ENCODE measurements around the gene NUP153.
A peak's percentile ranks its signal among the peaks of the same experiment; 100 is the strongest.

NUP153 gene

GRCh38 chr6:17700421-17701416 is 6.0 kb downstream of the NUP153 start:
- no peak for DNase-seq (ENCODE audit: low read depth)
- H3K4me3 ChIP-seq (ENCODE audit: low read length): no peak overlapping the region
- TF ChIP-seq CTCF (conservative IDR thresholded peaks at IDR 0.05; ENCODE audit: low read length): no peak

- DNase-seq (ENCODE audit: low read depth): no peak
- H3K4me3 ChIP-seq (ENCODE audit: low read length): no peak overlapping the region
- no peak for TF ChIP-seq CTCF (conservative IDR thresholded peaks at IDR 0.05; ENCODE audit: low read length)
Measured at GRCh38 chr6:17691925-17692538, 14.7 kb downstream of the NUP153 start.

- no peak for TF ChIP-seq CTCF (conservative IDR thresholded peaks at IDR 0.05; ENCODE audit: low read length)
- DNase-seq (ENCODE audit: low read depth): peak; percentile 33
- H3K4me3 ChIP-seq (ENCODE audit: low read length): no peak overlapping the region
Measured at GRCh38 chr6:17688481-17688880, 18.2 kb downstream of the NUP153 start.

GRCh38 chr6:17687136-17687535 is 19.6 kb downstream of the NUP153 start:
- H3K4me3 ChIP-seq (ENCODE audit: low read length): no peak overlapping the region
- no peak for TF ChIP-seq CTCF (conservative IDR thresholded peaks at IDR 0.05; ENCODE audit: low read length)
- DNase-seq (ENCODE audit: low read depth): no peak

GRCh38 chr6:17684134-17684533 is 22.6 kb downstream of the NUP153 start:
- TF ChIP-seq CTCF (conservative IDR thresholded peaks at IDR 0.05; ENCODE audit: low read length): no peak
- H3K4me3 ChIP-seq (ENCODE audit: low read length): no peak overlapping the region
- no peak for DNase-seq (ENCODE audit: low read depth)

- TF ChIP-seq CTCF (conservative IDR thresholded peaks at IDR 0.05; ENCODE audit: low read length): no peak
- H3K4me3 ChIP-seq (ENCODE audit: low read length): no peak overlapping the region
- no peak for DNase-seq (ENCODE audit: low read depth)
Measured at GRCh38 chr6:17683428-17683827, 23.3 kb downstream of the NUP153 start.
